ENCODE results near the gene ASRGL1. TPM values are rescaled to one million over a fixed set of nuclear protein-coding genes. Genes with fewer than 3 reads are reported as not detected.
A peak's percentile ranks its signal among the peaks of the same experiment; 100 is the strongest.

Gene ASRGL1
- total RNA-seq, 2 donors from 2014 or later, result 20.2 to 39.7 TPM

DNA sequence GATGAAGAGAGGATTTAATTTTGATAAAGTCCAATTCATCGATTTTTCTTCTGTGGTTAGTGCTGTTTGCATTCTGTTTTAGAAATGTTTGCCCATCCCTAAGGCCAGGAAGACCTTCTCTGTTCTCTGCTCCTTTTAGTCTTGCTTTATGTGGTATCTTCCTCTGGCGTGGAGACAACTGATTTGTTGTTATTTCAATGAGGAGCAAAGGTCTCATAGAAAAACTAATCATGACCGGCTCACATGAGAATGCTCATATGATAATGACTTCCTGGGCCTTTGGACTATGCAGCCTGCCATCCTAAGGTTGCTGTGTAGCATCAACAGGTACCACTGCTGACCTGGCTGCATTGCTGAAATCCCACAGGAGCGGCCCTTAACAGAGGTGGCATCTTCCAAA lies 101.4 kb downstream of the ASRGL1 start:
- TF ChIP-seq, protein P1, sequence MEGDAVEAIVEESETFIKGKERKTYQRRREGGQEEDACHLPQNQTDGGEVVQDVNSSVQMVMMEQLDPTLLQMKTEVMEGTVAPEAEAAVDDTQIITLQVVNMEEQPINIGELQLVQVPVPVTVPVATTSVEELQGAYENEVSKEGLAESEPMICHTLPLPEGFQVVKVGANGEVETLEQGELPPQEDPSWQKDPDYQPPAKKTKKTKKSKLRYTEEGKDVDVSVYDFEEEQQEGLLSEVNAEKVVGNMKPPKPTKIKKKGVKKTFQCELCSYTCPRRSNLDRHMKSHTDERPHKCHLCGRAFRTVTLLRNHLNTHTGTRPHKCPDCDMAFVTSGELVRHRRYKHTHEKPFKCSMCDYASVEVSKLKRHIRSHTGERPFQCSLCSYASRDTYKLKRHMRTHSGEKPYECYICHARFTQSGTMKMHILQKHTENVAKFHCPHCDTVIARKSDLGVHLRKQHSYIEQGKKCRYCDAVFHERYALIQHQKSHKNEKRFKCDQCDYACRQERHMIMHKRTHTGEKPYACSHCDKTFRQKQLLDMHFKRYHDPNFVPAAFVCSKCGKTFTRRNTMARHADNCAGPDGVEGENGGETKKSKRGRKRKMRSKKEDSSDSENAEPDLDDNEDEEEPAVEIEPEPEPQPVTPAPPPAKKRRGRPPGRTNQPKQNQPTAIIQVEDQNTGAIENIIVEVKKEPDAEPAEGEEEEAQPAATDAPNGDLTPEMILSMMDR (IDR thresholded peaks at IDR 0.05), result no peak
- DNase-seq (ENCODE audit: low spot score), result no peak
- no peaks in the 10 kb centered on the region for H3K9me3 ChIP-seq
- no peaks in the 10 kb centered on the region for H3K36me3 ChIP-seq
- H3K4me3 ChIP-seq, result no peak overlapping the region
- no peaks in the 10 kb centered on the region for H3K27me3 ChIP-seq (replicated peaks; ENCODE audit: insufficient read depth)
- no peak overlapping the region for H3K27ac ChIP-seq
- H3K4me1 ChIP-seq (ENCODE audit: control insufficient read depth in 1 of 2, low read depth in 2 of 2), result peaks cover 19 to 39% of the 10 kb centered on the region in 2 donors
- ATAC-seq (ENCODE audit: insufficient number of reproducible peaks, low FRiP score, low read depth), result no peak

DNA sequence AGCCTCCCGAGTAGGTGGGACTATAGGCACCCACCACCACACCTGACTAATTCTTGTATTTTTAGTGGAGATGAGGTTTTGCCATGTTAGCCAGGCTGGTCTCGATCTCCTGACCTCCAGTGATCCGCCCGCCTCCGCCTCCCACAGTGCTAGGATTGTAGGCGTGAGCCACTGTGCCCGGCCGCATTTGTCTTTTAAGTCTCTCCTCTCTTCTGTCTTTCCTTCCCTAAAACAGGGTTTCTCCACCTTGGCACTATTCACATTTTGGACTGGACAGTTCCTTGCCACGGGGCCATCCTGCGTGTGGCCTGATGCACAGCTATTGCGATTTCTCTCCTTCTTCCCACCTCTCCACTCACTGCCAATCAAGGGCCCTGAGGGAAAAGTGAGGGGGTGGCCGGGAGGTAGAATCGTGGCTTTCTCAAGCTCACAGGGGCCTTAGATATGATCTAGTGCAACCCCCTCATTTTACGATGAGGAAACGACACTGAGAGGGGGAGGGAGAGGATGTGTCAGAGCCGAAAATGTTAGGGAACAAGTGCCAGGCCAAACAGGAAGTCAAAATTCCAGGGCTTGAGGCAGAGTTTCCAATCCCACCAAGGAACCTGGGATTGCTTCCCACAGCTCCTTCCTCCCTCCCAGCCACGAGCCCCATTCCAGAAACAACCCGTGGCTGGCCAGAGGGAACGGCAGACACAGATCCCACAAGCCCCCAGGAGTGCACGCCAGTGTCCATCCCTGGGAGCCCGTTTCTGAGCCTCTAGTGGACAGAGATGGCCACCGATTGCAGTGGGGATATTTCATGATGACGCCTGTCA lies 102.7 kb downstream of the ASRGL1 start:
- TF ChIP-seq, protein P1 (IDR thresholded peaks at IDR 0.05), result no peak
- Histone ChIP-seq H3K9me3 (no peaks in the 10 kb centered on the region), H3K4me3 (peak overlapping the region; percentile 53), H3K4me1 (ENCODE audit: control insufficient read depth in 1 of 2, low read depth in 2 of 2) (peaks cover 21 to 40% of the 10 kb centered on the region in 2 donors), H3K27me3 (replicated peaks; ENCODE audit: insufficient read depth) (no peaks in the 10 kb centered on the region), H3K27ac (peak overlapping the region; percentile 78 to 82), H3K36me3 (no peaks in the 10 kb centered on the region)
- peak; percentile 51 for ATAC-seq (ENCODE audit: insufficient number of reproducible peaks, low FRiP score, low read depth)
- DNase-seq (ENCODE audit: low spot score), result peak; percentile 35

Other genes starting within 250 kb of the ASRGL1 start
- 10 to 100 TPM in 1 of 2 donors, 1 to 10 TPM in 1; 8.8 to 13.0 TPM for gene INCENP, start 213.4 kb upstream of the ASRGL1 start, total RNA-seq
- gene SCGB1D1, start 147.2 kb upstream of the ASRGL1 start, total RNA-seq, result not detected
- gene SCGB2A1, start 128.8 kb upstream of the ASRGL1 start, total RNA-seq, result not detected
- gene SCGB1D2, start 95.2 kb upstream of the ASRGL1 start, total RNA-seq, result not detected
- gene SCGB2A2, start 67.3 kb upstream of the ASRGL1 start, total RNA-seq, result 1 to 10 TPM in 1 of 2 donors, not detected in 1; 3.7 TPM
- not detected for gene SCGB1D4, start 38.4 kb upstream of the ASRGL1 start, total RNA-seq
- not detected for gene SCGB1A1, start 81.6 kb downstream of the ASRGL1 start, total RNA-seq
- 1,000 to 10,000 TPM; 1,009 to 1,046 TPM for gene AHNAK, start 209.4 kb downstream of the ASRGL1 start, total RNA-seq
- gene EEF1G, start 236.4 kb downstream of the ASRGL1 start, total RNA-seq, result 100 to 1,000 TPM; 719 to 780 TPM